ENCODE measurements around the gene NSUN7. TPM values are rescaled to one million over a fixed set of nuclear protein-coding genes. Genes with fewer than 3 reads are reported as not detected.

Gene NSUN7
- total RNA-seq, 1 donor from 2014 or later: 0.48 TPM

GRCh38 chr4:40845154-40845835 lies 95.5 kb downstream of the NSUN7 start:
- DNase-seq (ENCODE audit: low spot score): peak; percentile 8

GRCh38 chr4:40846532-40846931 lies 96.8 kb downstream of the NSUN7 start:
- no peak for DNase-seq (ENCODE audit: low spot score)

GRCh38 chr4:40848251-40848650 lies 98.5 kb downstream of the NSUN7 start:
- DNase-seq (ENCODE audit: low spot score): no peak

- DNase-seq (ENCODE audit: low spot score): no peak
These were observed 99.2 kb downstream of the NSUN7 start for GRCh38 chr4:40848940-40849339.

- no peak for DNase-seq (ENCODE audit: low spot score)
These were observed 100.7 kb downstream of the NSUN7 start for GRCh38 chr4:40850496-40850895.

GRCh38 chr4:40856277-40856839 lies 106.6 kb downstream of the NSUN7 start:
- DNase-seq (ENCODE audit: low spot score): no peak

GRCh38 chr4:40856840-40857362 lies 107.1 kb downstream of the NSUN7 start:
- DNase-seq (ENCODE audit: low spot score): peak; percentile 64

GRCh38 chr4:40857956-40858355 lies 108.2 kb downstream of the NSUN7 start:
- no peak for DNase-seq (ENCODE audit: low spot score)

- DNase-seq (ENCODE audit: low spot score): no peak
These were observed 109.2 kb downstream of the NSUN7 start for GRCh38 chr4:40858962-40859361.

Other genes with a start within 250 kb of the NSUN7 start
- gene RBM47, start 120.1 kb upstream of the NSUN7 start, total RNA-seq (ENCODE audit: insufficient read depth, low replicate concordance): 15.9 TPM

All from umbilical cord (tissue), 2 donors.